Lower leg skin (tissue), 3 donors: ENCODE data around the gene ABI2.

Experiments used
- POLR2A ChIP-seq, 2 donors: fragments of 450-650 bp; IDR thresholded peaks; one replicate each; pipeline ENCODE4 v1.6.1; 2016 to 2017; ENCODE audit warnings: antibody characterized with exemption in 2 of 2, mild to moderate bottlenecking in 1 of 2, moderate library complexity in 1 of 2
- TF ChIP-seq, protein P1 (sequence below), 3 donors: fragments of 450-650 bp; IDR thresholded peaks; one replicate each; pipeline ENCODE4 v1.5.1; 2016; ENCODE audit warnings: antibody characterized with exemption in 3 of 3, mild to moderate bottlenecking in 3 of 3, moderate library complexity in 2 of 3

DNA sequence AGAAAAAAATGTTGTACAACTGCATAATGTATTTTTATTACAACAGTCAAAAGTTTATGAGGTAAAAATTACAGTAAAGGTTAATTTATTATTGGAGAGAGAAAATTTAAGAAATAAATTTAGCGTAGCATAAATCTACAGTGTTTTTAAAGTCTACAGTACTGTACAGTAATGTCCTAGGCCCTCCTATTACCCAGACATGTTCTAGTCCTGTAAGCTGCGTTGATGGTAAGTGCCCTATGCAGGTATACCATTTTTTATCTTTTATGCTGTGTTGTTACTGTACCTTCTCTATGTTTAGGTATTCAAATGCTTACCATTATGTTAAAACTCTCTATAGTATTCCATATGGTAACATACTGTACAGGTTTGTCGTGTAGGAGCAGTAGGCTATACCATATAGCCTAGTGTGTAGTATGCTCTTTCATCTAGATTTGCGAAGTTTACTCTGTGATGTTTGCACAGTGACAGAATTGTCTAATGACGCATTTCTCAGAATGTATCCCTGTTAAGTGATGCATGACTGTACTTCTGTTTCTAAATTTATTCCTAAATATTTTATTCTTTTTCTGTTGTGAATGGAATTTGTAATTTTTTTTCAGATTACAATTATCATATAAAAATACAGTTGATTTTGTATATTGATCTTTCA lies 24.5 kb downstream of the ABI2 start:
- TF ChIP-seq, protein P1, sequence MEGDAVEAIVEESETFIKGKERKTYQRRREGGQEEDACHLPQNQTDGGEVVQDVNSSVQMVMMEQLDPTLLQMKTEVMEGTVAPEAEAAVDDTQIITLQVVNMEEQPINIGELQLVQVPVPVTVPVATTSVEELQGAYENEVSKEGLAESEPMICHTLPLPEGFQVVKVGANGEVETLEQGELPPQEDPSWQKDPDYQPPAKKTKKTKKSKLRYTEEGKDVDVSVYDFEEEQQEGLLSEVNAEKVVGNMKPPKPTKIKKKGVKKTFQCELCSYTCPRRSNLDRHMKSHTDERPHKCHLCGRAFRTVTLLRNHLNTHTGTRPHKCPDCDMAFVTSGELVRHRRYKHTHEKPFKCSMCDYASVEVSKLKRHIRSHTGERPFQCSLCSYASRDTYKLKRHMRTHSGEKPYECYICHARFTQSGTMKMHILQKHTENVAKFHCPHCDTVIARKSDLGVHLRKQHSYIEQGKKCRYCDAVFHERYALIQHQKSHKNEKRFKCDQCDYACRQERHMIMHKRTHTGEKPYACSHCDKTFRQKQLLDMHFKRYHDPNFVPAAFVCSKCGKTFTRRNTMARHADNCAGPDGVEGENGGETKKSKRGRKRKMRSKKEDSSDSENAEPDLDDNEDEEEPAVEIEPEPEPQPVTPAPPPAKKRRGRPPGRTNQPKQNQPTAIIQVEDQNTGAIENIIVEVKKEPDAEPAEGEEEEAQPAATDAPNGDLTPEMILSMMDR (IDR thresholded peaks at IDR 0.05): no peak
- TF ChIP-seq POLR2A (IDR thresholded peaks at IDR 0.05): no peak
